Fibroblast of lung (primary cell): Measurements from ENCODE around the gene CACNG4. TPM values are rescaled to one million over a fixed set of nuclear protein-coding genes. Genes with fewer than 3 reads are reported as not detected.
A peak's percentile ranks its signal among the peaks of the same experiment; 100 is the strongest.

Experiments
- DNase-seq, 2 donors: peaks; one replicate each; pipeline versions ENCODE4 v3.0.0 to v3.0.0-alpha.2; 2010; ENCODE audit warnings: low read depth in 2 of 2
- H2AFZ ChIP-seq: 2 replicates; pipeline ENCODE4 v1.5.1; 2012; ENCODE audit warnings: low read length, control low read depth, inconsistent platforms
- H3K27ac ChIP-seq: 2 replicates; pipeline ENCODE4 v1.5.1; 2011; ENCODE audit warnings: low read length, control low read depth; ENCODE audit not compliant: insufficient read depth
- H3K27me3 ChIP-seq: 2 replicates; pipeline ENCODE4 v1.5.1; 2011; ENCODE audit warnings: mild to moderate bottlenecking, low read length; ENCODE audit not compliant: control insufficient read depth, insufficient read depth
- H3K36me3 ChIP-seq: 2 replicates; pipeline ENCODE4 v1.5.1; 2011; ENCODE audit warnings: low read length; ENCODE audit not compliant: control insufficient read depth, insufficient read depth
- H3K4me1 ChIP-seq: 2 replicates; pipeline ENCODE4 v1.5.1; 2011; ENCODE audit warnings: low read length; ENCODE audit not compliant: control insufficient read depth, insufficient read depth; ENCODE audit errors: extremely low read depth
- H3K4me2 ChIP-seq: 2 replicates; pipeline ENCODE4 v1.5.1; 2011; ENCODE audit warnings: low read length, control low read depth; ENCODE audit not compliant: insufficient read depth; ENCODE audit errors: extremely low read depth
- H3K4me3 ChIP-seq, 4 experiments: fragments of 200-600 bp in 1 of 4; sonication (generic) in 1 of 4; replicated peaks in 1 of 4; 2 replicates each; pipeline ENCODE4 v1.5.1; 2011 to 2016; ENCODE audit warnings: low read length in 4 of 4, low read depth in 3 of 4, mild to moderate bottlenecking in 3 of 4, control low read depth in 2 of 4, inconsistent platforms in 1 of 4, mixed read lengths in 1 of 4; ENCODE audit not compliant: insufficient read depth in 1 of 4; ENCODE audit errors: control extremely low read depth in 1 of 4
- H3K79me2 ChIP-seq: 2 replicates; pipeline ENCODE4 v1.5.1; 2012; ENCODE audit warnings: mild to moderate bottlenecking, low read length, inconsistent platforms; ENCODE audit not compliant: control insufficient read depth, insufficient read depth
- H3K9ac ChIP-seq: 2 replicates; pipeline ENCODE4 v1.5.1; 2011; ENCODE audit warnings: mild to moderate bottlenecking, low read length, control low read depth; ENCODE audit not compliant: insufficient read depth
- H3K9me3 ChIP-seq: 2 replicates; pipeline ENCODE4 v1.5.1; 2012; ENCODE audit warnings: low read depth, low read length; ENCODE audit not compliant: control insufficient read depth, insufficient read depth
- H4K20me1 ChIP-seq: 2 replicates; pipeline ENCODE4 v1.5.1; 2011; ENCODE audit warnings: low read length; ENCODE audit not compliant: control insufficient read depth, insufficient read depth; ENCODE audit errors: extremely low read depth
- CTCF ChIP-seq, 2 donors: IDR thresholded peaks in 1 of 2; conservative IDR thresholded peaks in 1 of 2; 1 replicate in 1 of 2; 2 replicates in 1 of 2; pipeline ENCODE4 v1.5.1; 2011 to 2012; ENCODE audit warnings: low read length in 2 of 2, control low read depth in 1 of 2, inconsistent platforms in 1 of 2, low read depth in 1 of 2, mild to moderate bottlenecking in 1 of 2
- EZH2 ChIP-seq: IDR thresholded peaks from 2 replicates; pipeline ENCODE4 v1.5.1; 2012; ENCODE audit warnings: low read length, control low read depth, mild to moderate bottlenecking; ENCODE audit errors: missing control alignments
- polyA plus RNA-seq, 2 donors: library from polyadenylated mRNA; depleted of rRNA in 1 of 2; stranded (reverse) in 1 of 2; unstranded in 1 of 2; fragments of >200 nt; gene quantifications; 2 replicates each; pipeline ENCODE4 v1.2.1, GENCODE V29; 2011 to 2012; ENCODE audit warnings: missing spikeins in 1 of 2
- total RNA-seq: library from RNA; depleted of rRNA; stranded (reverse); fragments of >200 nt; gene quantifications from 2 replicates; pipeline ENCODE4 v1.2.1, GENCODE V29; 2014

The CACNG4 gene
- total and polyA plus RNA-seq, 2 donors (not counting 1 experiment from before 2014, with no cell fraction given): not detected

- H3K27me3 ChIP-seq: peaks cover 49% of the 10 kb centered on the region
- DNase-seq: no peak
- no peaks in the 10 kb centered on the region for H3K79me2 ChIP-seq
- TF ChIP-seq EZH2 (peak; percentile 20), CTCF (conservative IDR thresholded peaks at IDR 0.05 in 1 of 2, IDR thresholded peaks at IDR 0.05 in 1 of 2; ENCODE audit: low read depth in 1 of 2, low read length in 2 of 2) (no peak)
- no peak overlapping the region for H3K4me3 ChIP-seq
- H3K4me1 ChIP-seq: no peaks in the 10 kb centered on the region
- no peak overlapping the region for H2AFZ ChIP-seq
- no peak overlapping the region for H3K27ac ChIP-seq
- H3K36me3 ChIP-seq: no peaks in the 10 kb centered on the region
- H3K9me3 ChIP-seq: no peaks in the 10 kb centered on the region
- H4K20me1 ChIP-seq: no peaks in the 10 kb centered on the region
- no peak overlapping the region for H3K9ac ChIP-seq
- H3K4me2 ChIP-seq: no peak overlapping the region
Observed at GRCh38 chr17:66965801-66966262, 1.3 kb downstream of the CACNG4 start.

DNA sequence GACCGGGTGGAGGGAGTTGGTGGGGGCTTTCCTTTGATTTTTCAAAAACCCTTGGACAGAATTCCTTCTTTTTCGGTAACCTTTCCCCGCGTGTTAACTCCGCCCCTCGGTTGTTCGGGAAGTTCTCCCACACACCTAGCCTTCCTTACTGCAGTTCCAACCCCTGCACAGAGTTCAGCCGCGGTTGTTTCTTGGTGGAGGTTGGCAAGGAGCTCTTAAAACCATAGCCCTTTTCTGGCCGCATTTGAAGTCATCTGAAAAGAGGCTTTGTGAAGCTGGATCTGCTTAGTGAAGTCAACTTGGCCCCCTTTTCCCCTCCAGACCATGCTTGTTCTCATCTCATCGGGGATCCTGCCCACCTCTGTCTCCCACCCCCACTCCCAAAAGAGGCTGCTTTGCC is 1.8 kb downstream of the CACNG4 start:
- no peak overlapping the region for H3K27ac ChIP-seq
- no peak overlapping the region for H3K4me2 ChIP-seq
- no peak overlapping the region for H3K9ac ChIP-seq
- H2AFZ ChIP-seq: no peak overlapping the region
- no peaks in the 10 kb centered on the region for H3K9me3 ChIP-seq
- TF ChIP-seq EZH2 (no peak), CTCF (conservative IDR thresholded peaks at IDR 0.05 in 1 of 2, IDR thresholded peaks at IDR 0.05 in 1 of 2; ENCODE audit: low read depth in 1 of 2, low read length in 2 of 2) (no peak)
- H4K20me1 ChIP-seq: no peaks in the 10 kb centered on the region
- no peaks in the 10 kb centered on the region for H3K36me3 ChIP-seq
- no peak for DNase-seq
- no peak overlapping the region for H3K4me3 ChIP-seq
- H3K79me2 ChIP-seq: no peaks in the 10 kb centered on the region
- H3K27me3 ChIP-seq: peaks cover 49% of the 10 kb centered on the region
- H3K4me1 ChIP-seq: no peaks in the 10 kb centered on the region

- no peak overlapping the region for H3K4me2 ChIP-seq
- H3K79me2 ChIP-seq: no peaks in the 10 kb centered on the region
- H4K20me1 ChIP-seq: no peaks in the 10 kb centered on the region
- H3K9ac ChIP-seq: no peak overlapping the region
- no peaks in the 10 kb centered on the region for H3K4me1 ChIP-seq
- no peak overlapping the region for H3K4me3 ChIP-seq
- no peak for DNase-seq
- no peaks in the 10 kb centered on the region for H3K36me3 ChIP-seq
- no peak overlapping the region for H3K27ac ChIP-seq
- TF ChIP-seq CTCF (conservative IDR thresholded peaks at IDR 0.05 in 1 of 2, IDR thresholded peaks at IDR 0.05 in 1 of 2; ENCODE audit: low read depth in 1 of 2, low read length in 2 of 2) (no peak), EZH2 (no peak)
- H3K9me3 ChIP-seq: no peaks in the 10 kb centered on the region
- no peak overlapping the region for H2AFZ ChIP-seq
- H3K27me3 ChIP-seq: peaks cover 49% of the 10 kb centered on the region
Observed at GRCh38 chr17:66966704-66967418, 2.4 kb downstream of the CACNG4 start.
